ENCODE results near the gene TGFB1.

Gene TGFB1

DNA sequence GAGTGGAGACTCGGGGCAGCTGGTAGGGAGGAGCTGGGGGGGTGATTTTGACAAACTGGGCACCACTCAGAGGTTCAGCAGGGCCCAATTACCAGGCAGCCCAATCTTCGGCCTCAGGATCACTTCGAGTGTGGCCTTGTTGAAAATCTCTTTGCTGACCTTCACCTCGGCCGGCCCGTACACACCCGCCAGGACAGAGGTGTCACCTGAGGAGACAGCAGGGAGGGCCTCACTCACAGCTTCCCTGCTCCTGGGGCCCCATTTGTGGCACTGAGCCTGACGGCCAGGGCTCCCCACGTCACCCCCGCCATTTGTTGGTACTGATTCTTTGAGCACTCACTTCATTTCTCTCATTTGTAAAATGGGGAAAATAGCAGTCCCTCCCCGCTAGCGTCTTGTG, 39.1 kb upstream of the TGFB1 start:
- no peak for ATAC-seq
- TF ChIP-seq CSRNP3 (CRISPR knock-in tag; IDR thresholded peaks at IDR 0.05) (no peak), TOX (CRISPR knock-in tag; IDR thresholded peaks at IDR 0.05; ENCODE audit: borderline replicate concordance) (no peak), ESRRG (CRISPR knock-in tag; IDR thresholded peaks at IDR 0.05) (no peak), CSDC2 (CRISPR knock-in tag; IDR thresholded peaks at IDR 0.05) (no peak), ZNF565 (CRISPR knock-in tag; conservative IDR thresholded peaks at IDR 0.05; ENCODE audit: low read depth) (no peak)
- TF ChIP-seq, protein P1, sequence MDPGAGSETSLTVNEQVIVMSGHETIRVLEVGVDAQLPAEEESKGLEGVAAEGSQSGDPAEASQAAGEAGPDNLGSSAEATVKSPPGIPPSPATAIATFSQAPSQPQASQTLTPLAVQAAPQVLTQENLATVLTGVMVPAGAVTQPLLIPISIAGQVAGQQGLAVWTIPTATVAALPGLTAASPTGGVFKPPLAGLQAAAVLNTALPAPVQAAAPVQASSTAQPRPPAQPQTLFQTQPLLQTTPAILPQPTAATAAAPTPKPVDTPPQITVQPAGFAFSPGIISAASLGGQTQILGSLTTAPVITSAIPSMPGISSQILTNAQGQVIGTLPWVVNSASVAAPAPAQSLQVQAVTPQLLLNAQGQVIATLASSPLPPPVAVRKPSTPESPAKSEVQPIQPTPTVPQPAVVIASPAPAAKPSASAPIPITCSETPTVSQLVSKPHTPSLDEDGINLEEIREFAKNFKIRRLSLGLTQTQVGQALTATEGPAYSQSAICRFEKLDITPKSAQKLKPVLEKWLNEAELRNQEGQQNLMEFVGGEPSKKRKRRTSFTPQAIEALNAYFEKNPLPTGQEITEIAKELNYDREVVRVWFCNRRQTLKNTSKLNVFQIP (CRISPR knock-in tag; IDR thresholded peaks at IDR 0.05; ENCODE audit: borderline replicate concordance, low read depth), result no peak
- TF ChIP-seq, protein P2, sequence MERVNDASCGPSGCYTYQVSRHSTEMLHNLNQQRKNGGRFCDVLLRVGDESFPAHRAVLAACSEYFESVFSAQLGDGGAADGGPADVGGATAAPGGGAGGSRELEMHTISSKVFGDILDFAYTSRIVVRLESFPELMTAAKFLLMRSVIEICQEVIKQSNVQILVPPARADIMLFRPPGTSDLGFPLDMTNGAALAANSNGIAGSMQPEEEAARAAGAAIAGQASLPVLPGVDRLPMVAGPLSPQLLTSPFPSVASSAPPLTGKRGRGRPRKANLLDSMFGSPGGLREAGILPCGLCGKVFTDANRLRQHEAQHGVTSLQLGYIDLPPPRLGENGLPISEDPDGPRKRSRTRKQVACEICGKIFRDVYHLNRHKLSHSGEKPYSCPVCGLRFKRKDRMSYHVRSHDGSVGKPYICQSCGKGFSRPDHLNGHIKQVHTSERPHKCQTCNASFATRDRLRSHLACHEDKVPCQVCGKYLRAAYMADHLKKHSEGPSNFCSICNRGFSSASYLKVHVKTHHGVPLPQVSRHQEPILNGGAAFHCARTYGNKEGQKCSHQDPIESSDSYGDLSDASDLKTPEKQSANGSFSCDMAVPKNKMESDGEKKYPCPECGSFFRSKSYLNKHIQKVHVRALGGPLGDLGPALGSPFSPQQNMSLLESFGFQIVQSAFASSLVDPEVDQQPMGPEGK (CRISPR knock-in tag; IDR thresholded peaks at IDR 0.05; ENCODE audit: borderline replicate concordance), result no peak

GRCh38 chr19:41391618-41392017, 37.9 kb upstream of the TGFB1 start:
- no peak for ATAC-seq
- TF ChIP-seq ZC3H10 (CRISPR knock-in tag; IDR thresholded peaks at IDR 0.05), result no peak
- TF ChIP-seq SNAI2 (CRISPR knock-in tag; IDR thresholded peaks at IDR 0.05), result no peak
- no peak for TF ChIP-seq TCF4 (CRISPR knock-in tag; IDR thresholded peaks at IDR 0.05; ENCODE audit: borderline replicate concordance)
- TF ChIP-seq BACH2 (CRISPR knock-in tag; IDR thresholded peaks at IDR 0.05; ENCODE audit: borderline replicate concordance), result no peak
- no peak for TF ChIP-seq PPARA (CRISPR knock-in tag; IDR thresholded peaks at IDR 0.05; ENCODE audit: borderline replicate concordance)
- no peak for TF ChIP-seq CSDC2 (CRISPR knock-in tag; IDR thresholded peaks at IDR 0.05)
- TF ChIP-seq, protein P3, sequence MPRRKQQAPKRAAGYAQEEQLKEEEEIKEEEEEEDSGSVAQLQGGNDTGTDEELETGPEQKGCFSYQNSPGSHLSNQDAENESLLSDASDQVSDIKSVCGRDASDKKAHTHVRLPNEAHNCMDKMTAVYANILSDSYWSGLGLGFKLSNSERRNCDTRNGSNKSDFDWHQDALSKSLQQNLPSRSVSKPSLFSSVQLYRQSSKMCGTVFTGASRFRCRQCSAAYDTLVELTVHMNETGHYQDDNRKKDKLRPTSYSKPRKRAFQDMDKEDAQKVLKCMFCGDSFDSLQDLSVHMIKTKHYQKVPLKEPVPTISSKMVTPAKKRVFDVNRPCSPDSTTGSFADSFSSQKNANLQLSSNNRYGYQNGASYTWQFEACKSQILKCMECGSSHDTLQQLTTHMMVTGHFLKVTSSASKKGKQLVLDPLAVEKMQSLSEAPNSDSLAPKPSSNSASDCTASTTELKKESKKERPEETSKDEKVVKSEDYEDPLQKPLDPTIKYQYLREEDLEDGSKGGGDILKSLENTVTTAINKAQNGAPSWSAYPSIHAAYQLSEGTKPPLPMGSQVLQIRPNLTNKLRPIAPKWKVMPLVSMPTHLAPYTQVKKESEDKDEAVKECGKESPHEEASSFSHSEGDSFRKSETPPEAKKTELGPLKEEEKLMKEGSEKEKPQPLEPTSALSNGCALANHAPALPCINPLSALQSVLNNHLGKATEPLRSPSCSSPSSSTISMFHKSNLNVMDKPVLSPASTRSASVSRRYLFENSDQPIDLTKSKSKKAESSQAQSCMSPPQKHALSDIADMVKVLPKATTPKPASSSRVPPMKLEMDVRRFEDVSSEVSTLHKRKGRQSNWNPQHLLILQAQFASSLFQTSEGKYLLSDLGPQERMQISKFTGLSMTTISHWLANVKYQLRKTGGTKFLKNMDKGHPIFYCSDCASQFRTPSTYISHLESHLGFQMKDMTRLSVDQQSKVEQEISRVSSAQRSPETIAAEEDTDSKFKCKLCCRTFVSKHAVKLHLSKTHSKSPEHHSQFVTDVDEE (CRISPR knock-in tag; IDR thresholded peaks at IDR 0.05), result no peak
- TF ChIP-seq ZNF70 (CRISPR knock-in tag; IDR thresholded peaks at IDR 0.05), result no peak
- no peak for TF ChIP-seq ZNF565 (CRISPR knock-in tag; conservative IDR thresholded peaks at IDR 0.05; ENCODE audit: low read depth)
- TF ChIP-seq, protein P1 (CRISPR knock-in tag; IDR thresholded peaks at IDR 0.05; ENCODE audit: borderline replicate concordance, low read depth), result no peak
- no peak for TF ChIP-seq ISL1 (CRISPR knock-in tag; IDR thresholded peaks at IDR 0.05)
- TF ChIP-seq RARB (CRISPR knock-in tag; IDR thresholded peaks at IDR 0.05), result no peak
- no peak for TF ChIP-seq ARNTL (CRISPR knock-in tag; IDR thresholded peaks at IDR 0.05; ENCODE audit: borderline replicate concordance, low read depth)
- no peak for TF ChIP-seq CSRNP3 (CRISPR knock-in tag; IDR thresholded peaks at IDR 0.05)
- TF ChIP-seq TOX (CRISPR knock-in tag; IDR thresholded peaks at IDR 0.05; ENCODE audit: borderline replicate concordance), result no peak
- TF ChIP-seq ZNF8 (CRISPR knock-in tag; IDR thresholded peaks at IDR 0.05), result no peak
- no peak for TF ChIP-seq ESRRG (CRISPR knock-in tag; IDR thresholded peaks at IDR 0.05)

DNA sequence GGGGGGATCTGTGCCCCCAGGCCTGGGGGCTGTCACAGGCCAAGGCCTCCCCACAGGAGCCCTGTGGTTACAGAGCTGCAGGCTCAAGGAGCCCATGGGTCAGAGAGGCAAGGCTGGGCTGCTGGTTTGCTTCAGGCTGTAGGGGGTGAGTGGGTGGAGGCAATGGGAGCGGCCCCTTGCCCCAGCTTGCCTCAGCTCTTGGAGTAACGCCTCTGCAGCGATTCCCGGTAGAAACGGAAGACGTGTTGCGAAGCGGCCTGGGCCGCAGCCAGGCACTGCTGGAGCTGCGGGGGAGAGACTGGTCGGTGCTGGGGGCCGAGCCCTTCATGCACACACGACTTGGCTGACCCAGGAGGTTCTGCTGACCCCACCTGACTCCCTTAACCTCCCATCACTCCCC, 32.7 kb upstream of the TGFB1 start:
- TF ChIP-seq PPARA (CRISPR knock-in tag; IDR thresholded peaks at IDR 0.05; ENCODE audit: borderline replicate concordance), result no peak
- no peak for TF ChIP-seq RARB (CRISPR knock-in tag; IDR thresholded peaks at IDR 0.05)
- TF ChIP-seq OSR1 (CRISPR knock-in tag; IDR thresholded peaks at IDR 0.05), result no peak
- no peak for TF ChIP-seq ESRRG (CRISPR knock-in tag; IDR thresholded peaks at IDR 0.05)
- no peak for TF ChIP-seq TCF4 (CRISPR knock-in tag; IDR thresholded peaks at IDR 0.05; ENCODE audit: borderline replicate concordance)
- no peak for TF ChIP-seq CSRNP3 (CRISPR knock-in tag; IDR thresholded peaks at IDR 0.05)
- TF ChIP-seq CREB5 (CRISPR knock-in tag; IDR thresholded peaks at IDR 0.05; ENCODE audit: low read depth), result no peak
- no peak for TF ChIP-seq ZNF8 (CRISPR knock-in tag; IDR thresholded peaks at IDR 0.05)
- no peak for TF ChIP-seq ZNF565 (CRISPR knock-in tag; conservative IDR thresholded peaks at IDR 0.05; ENCODE audit: low read depth)
- no peak for TF ChIP-seq ARNTL (CRISPR knock-in tag; IDR thresholded peaks at IDR 0.05; ENCODE audit: borderline replicate concordance, low read depth)
- no peak for TF ChIP-seq BACH2 (CRISPR knock-in tag; IDR thresholded peaks at IDR 0.05; ENCODE audit: borderline replicate concordance)
- TF ChIP-seq ISL1 (CRISPR knock-in tag; IDR thresholded peaks at IDR 0.05), result no peak
- TF ChIP-seq CSDC2 (CRISPR knock-in tag; IDR thresholded peaks at IDR 0.05), result no peak
- ATAC-seq, result no peak
